Activated naive CD8-positive, alpha-beta T cell treated with anti-CD3 and anti-CD28 coated beads, Interleukin-2, amount 50 U/mL, for 24 hours (primary cell): Measurements from ENCODE around the gene RTN4.
"Not testable (repeated sequence)": the region's sequence is repeated elsewhere in the genome, so short reads cannot be mapped to it uniquely, and the experiment has no call there.

ENCODE experiments used
- ATAC-seq: fragments of 150-1000 bp; cut with Tn5 transposase; one replicate; pipeline ENCODE4 v1.10.0; 2021
- DNase-seq: peaks from one replicate; pipeline ENCODE4 v3.0.0; 2021
- H3K27ac Mint-ChIP-seq: one replicate; pipeline ENCODE4 v1.8.0; 2021; ENCODE audit warnings: mild to moderate bottlenecking, mixed read lengths
- H3K27me3 Mint-ChIP-seq: one replicate; pipeline ENCODE4 v1.8.0; 2021; ENCODE audit warnings: mixed read lengths
- H3K36me3 Mint-ChIP-seq: one replicate; pipeline ENCODE4 v1.8.0; 2021; ENCODE audit warnings: low read depth, mixed read lengths
- H3K4me1 Mint-ChIP-seq: one replicate; pipeline ENCODE4 v1.8.0; 2021; ENCODE audit warnings: mixed read lengths
- H3K4me3 Mint-ChIP-seq: one replicate; pipeline ENCODE4 v1.8.0; 2021; ENCODE audit warnings: mild to moderate bottlenecking, moderate library complexity, mixed read lengths
- H3K9me3 Mint-ChIP-seq: one replicate; pipeline ENCODE4 v1.8.0; 2021; ENCODE audit warnings: mixed read lengths

The RTN4 gene

DNA sequence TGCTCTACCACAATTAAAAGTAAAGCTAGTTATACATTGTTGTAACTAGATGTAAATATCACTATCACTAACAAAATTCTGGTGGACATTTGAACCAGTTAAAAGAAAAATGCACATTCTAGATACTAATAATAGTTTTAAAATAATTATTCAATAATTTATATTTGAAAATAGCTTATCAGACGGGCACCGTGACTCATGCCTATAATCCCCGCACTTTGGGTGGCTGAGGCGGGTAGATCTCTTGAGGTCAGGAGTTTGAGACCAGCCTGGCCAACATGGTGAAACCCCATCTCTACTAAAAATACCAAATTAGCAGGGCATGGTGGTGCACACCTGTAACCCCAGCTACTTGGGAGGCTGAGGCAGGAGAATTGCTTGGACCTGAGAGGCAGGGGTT is 3.0 kb upstream of the RTN4 start:
- ATAC-seq, H3K9me3 Mint-ChIP-seq, H3K27me3 Mint-ChIP-seq, DNase-seq, H3K4me3 Mint-ChIP-seq, H3K27ac Mint-ChIP-seq, H3K36me3 Mint-ChIP-seq: not testable (repeated sequence)
- peaks cover 45% of the 10 kb centered on the region for H3K4me1 Mint-ChIP-seq

- Mint-ChIP-seq H3K4me1 (peaks cover 52% of the 10 kb centered on the region), H3K4me3 (peak overlapping the region; percentile 99), H3K36me3 (peaks cover under 1% of the 10 kb centered on the region), H3K27ac (peak overlapping the region; percentile 1), H3K27me3 (no peaks in the 10 kb centered on the region), H3K9me3 (no peaks in the 10 kb centered on the region)
- ATAC-seq = no peak
- no peak for DNase-seq
Measured at GRCh38 chr2:55052129-55053061, 2.1 kb upstream of the RTN4 start.

GRCh38 chr2:55051026-55051866 is 995 bp upstream of the RTN4 start:
- DNase-seq (peak; percentile 33), ATAC-seq (no peak)
- H3K27ac Mint-ChIP-seq = peak overlapping the region; percentile 98
- H3K36me3 Mint-ChIP-seq = peaks cover 7% of the 10 kb centered on the region
- peaks cover 63% of the 10 kb centered on the region for H3K4me1 Mint-ChIP-seq
- no peaks in the 10 kb centered on the region for H3K9me3 Mint-ChIP-seq
- H3K4me3 Mint-ChIP-seq = peak overlapping the region; percentile 99
- H3K27me3 Mint-ChIP-seq = no peaks in the 10 kb centered on the region

DNA sequence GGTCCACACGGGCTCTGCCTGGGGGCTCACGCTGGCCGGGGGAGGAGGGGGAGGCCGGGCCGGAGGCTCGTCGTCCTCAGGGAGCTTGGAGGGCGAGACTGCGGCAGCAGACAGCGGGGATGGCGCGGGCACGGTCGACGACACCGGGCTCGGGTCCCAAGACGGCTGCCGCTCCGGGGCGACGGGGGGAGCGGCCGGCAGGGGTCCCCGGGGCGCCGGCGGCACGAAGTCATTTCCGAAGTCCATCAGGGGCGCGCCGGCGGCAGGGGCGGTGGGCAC is 491 bp downstream of the RTN4 start:
- Mint-ChIP-seq H3K27ac (no peak overlapping the region), H3K4me3 (peak overlapping the region; percentile 99), H3K9me3 (no peaks in the 10 kb centered on the region), H3K27me3 (no peaks in the 10 kb centered on the region), H3K36me3 (peaks cover 11% of the 10 kb centered on the region), H3K4me1 (peaks cover 70% of the 10 kb centered on the region)
- ATAC-seq (no peak), DNase-seq (no peak)

- peak overlapping the region; percentile 99 for H3K4me3 Mint-ChIP-seq
- H3K27me3 Mint-ChIP-seq = no peaks in the 10 kb centered on the region
- ATAC-seq = peak; percentile 2
- no peaks in the 10 kb centered on the region for H3K9me3 Mint-ChIP-seq
- H3K4me1 Mint-ChIP-seq = peaks cover 65% of the 10 kb centered on the region
- peaks cover 11% of the 10 kb centered on the region for H3K36me3 Mint-ChIP-seq
- peak overlapping the region; percentile 95 for H3K27ac Mint-ChIP-seq
- peak; percentile 70 for DNase-seq
Measured at GRCh38 chr2:55049043-55049820, 1.0 kb downstream of the RTN4 start.

DNA sequence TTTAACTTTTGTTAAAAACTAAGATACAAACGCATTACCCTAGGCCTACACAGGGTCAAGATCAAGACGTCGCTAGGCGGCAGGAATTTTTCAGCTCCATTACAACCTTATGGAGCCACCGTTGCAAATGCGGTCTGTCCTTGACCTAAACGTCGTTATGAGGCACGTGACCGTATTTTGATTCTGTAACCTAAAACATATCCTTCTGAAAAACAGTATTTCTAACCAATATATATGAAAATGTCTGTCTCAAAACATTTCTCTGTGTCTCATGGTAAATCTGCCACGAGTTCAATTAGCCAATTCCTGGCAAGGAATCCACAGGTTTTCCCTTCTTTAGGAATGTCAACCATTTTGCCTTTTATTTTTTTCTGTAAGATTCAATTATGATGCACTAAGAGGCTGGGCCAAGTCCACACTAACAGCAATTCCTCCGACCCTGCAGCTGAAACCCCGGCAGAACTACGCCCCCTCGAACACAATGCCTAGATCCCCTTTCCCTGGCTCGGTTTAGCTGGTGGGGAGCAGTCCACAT is 1.7 kb downstream of the RTN4 start:
- H3K4me3 Mint-ChIP-seq = peak overlapping the region; percentile 99
- ATAC-seq = no peak

DNA sequence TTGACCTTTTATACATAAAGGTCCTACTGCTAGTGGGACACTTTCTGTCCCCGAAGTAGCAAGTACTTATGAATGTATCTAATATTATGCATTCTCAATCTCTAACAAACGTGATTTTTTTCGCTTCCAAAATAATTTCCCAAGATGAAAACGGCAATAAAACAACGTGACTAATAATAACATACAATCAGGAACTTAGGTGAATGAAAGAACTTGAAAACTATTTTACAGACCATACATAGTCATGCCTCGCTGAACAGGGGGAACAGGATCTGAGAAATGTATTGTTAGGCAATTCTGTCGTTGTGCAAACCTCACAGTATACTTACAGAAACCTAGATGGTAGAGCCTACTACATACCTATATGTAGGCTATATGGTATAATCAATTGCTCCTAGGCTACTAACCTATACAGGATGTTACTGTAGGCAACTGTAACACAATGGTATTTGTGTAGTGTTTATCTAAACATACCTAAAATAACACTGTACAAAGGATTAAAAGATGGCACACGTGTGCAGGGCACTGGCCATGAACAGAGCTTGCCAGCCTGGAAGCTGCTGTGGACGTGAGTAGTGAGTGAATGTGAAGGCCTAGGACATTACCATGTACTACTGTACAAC is 2.5 kb downstream of the RTN4 start:
- H3K9me3 Mint-ChIP-seq = no peaks in the 10 kb centered on the region
- H3K4me1 Mint-ChIP-seq = peaks cover 61% of the 10 kb centered on the region
- peak overlapping the region; percentile 68 for H3K27ac Mint-ChIP-seq
- peak overlapping the region; percentile 99 for H3K4me3 Mint-ChIP-seq
- no peak for DNase-seq
- H3K27me3 Mint-ChIP-seq = no peaks in the 10 kb centered on the region
- no peak for ATAC-seq
- H3K36me3 Mint-ChIP-seq = peaks cover 11% of the 10 kb centered on the region

More for the DNA sequence above, 1.7 kb downstream of the RTN4 start:
- no peaks in the 10 kb centered on the region for H3K27me3 Mint-ChIP-seq
- H3K27ac Mint-ChIP-seq = peak overlapping the region; percentile 95
- peak; percentile 10 for DNase-seq
- peaks cover 11% of the 10 kb centered on the region for H3K36me3 Mint-ChIP-seq
- peaks cover 60% of the 10 kb centered on the region for H3K4me1 Mint-ChIP-seq
- H3K9me3 Mint-ChIP-seq = no peaks in the 10 kb centered on the region

DNA sequence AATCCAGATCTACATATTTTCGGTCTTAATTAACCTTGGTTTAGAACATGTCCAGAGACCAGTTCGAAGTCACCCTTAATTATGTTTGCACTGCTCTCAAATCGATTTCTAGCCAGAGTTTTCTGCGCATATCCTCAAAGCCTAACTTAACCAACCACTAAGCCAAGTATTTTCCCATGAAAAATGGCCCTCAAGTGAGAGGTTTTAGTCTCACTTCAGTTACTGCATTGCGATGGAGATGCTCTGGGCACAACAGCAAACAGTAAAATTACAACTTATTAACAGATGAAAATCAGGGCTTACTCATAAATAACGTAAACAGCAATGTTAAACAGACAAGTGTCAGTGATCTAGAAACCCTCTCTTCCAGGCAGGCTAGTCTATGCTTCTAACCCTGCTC is 4.5 kb downstream of the RTN4 start:
- no peak overlapping the region for H3K27ac Mint-ChIP-seq
- no peaks in the 10 kb centered on the region for H3K27me3 Mint-ChIP-seq
- no peaks in the 10 kb centered on the region for H3K9me3 Mint-ChIP-seq
- no peak overlapping the region for H3K4me3 Mint-ChIP-seq
- DNase-seq = no peak
- H3K4me1 Mint-ChIP-seq = peaks cover 53% of the 10 kb centered on the region
- peaks cover 11% of the 10 kb centered on the region for H3K36me3 Mint-ChIP-seq
- ATAC-seq = no peak

GRCh38 chr2:55043841-55044240 is 6.4 kb downstream of the RTN4 start:
- no peaks in the 10 kb centered on the region for H3K27me3 Mint-ChIP-seq
- DNase-seq = no peak
- no peak for ATAC-seq
- H3K9me3 Mint-ChIP-seq = peaks cover 4% of the 10 kb centered on the region
- H3K4me3 Mint-ChIP-seq = no peak overlapping the region
- H3K36me3 Mint-ChIP-seq = peaks cover 18% of the 10 kb centered on the region
- H3K4me1 Mint-ChIP-seq = peaks cover 52% of the 10 kb centered on the region
- H3K27ac Mint-ChIP-seq = no peak overlapping the region

GRCh38 chr2:55038428-55038827 is 11.8 kb downstream of the RTN4 start:
- H3K27me3 Mint-ChIP-seq = no peaks in the 10 kb centered on the region
- ATAC-seq (no peak), DNase-seq (no peak)
- no peak overlapping the region for H3K4me3 Mint-ChIP-seq
- H3K36me3 Mint-ChIP-seq = peaks cover 30% of the 10 kb centered on the region
- peaks cover 60% of the 10 kb centered on the region for H3K4me1 Mint-ChIP-seq
- H3K27ac Mint-ChIP-seq = no peak overlapping the region
- peaks cover 29% of the 10 kb centered on the region for H3K9me3 Mint-ChIP-seq

DNA sequence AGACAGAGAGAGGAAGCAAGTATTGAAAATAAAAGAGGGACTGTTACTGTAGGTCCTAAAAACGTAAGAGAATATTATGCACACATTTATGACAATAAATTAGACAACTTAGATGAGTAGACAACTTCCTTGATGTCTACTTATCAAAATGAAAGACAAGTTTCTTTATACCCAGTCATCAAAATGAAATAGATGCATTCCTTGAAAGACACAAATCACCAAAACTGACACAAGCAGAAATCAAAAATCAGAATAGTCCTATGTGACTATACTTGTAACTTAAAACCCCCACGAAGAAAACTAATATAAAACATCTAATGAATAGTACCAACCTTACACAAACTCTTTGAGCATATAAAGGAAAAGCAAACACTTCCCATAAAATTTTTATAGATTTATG is 14.5 kb downstream of the RTN4 start:
- peaks cover 61% of the 10 kb centered on the region for H3K4me1 Mint-ChIP-seq
- no peak for ATAC-seq

GRCh38 chr2:55033921-55034320 is 16.3 kb downstream of the RTN4 start:
- DNase-seq (no peak), ATAC-seq (no peak)
- Mint-ChIP-seq H3K27ac (no peak overlapping the region), H3K36me3 (peaks cover 25% of the 10 kb centered on the region), H3K4me3 (no peak overlapping the region), H3K9me3 (peaks cover 27% of the 10 kb centered on the region), H3K27me3 (no peaks in the 10 kb centered on the region), H3K4me1 (peaks cover 65% of the 10 kb centered on the region)

More for the DNA sequence above, 14.5 kb downstream of the RTN4 start:
- DNase-seq = no peak
- Mint-ChIP-seq H3K9me3 (peaks cover 29% of the 10 kb centered on the region), H3K27ac (no peak overlapping the region), H3K36me3 (peaks cover 30% of the 10 kb centered on the region), H3K27me3 (no peaks in the 10 kb centered on the region), H3K4me3 (no peak overlapping the region)

GRCh38 chr2:55033076-55033742 is 17.0 kb downstream of the RTN4 start:
- Mint-ChIP-seq H3K9me3 (peaks cover 22% of the 10 kb centered on the region), H3K27me3 (no peaks in the 10 kb centered on the region), H3K27ac (no peak overlapping the region), H3K36me3 (peaks cover 19% of the 10 kb centered on the region), H3K4me3 (no peak overlapping the region), H3K4me1 (peaks cover 64% of the 10 kb centered on the region)
- DNase-seq (no peak), ATAC-seq (peak; percentile 68)
